Loucy (cell line): ENCODE measurements around the gene SDHA.
"Not testable (repeated sequence)": the region's sequence is repeated elsewhere in the genome, so short reads cannot be mapped to it uniquely, and the experiment has no call there.

Experiments used
- CTCF ChIP-seq: fragments of 200-600 bp; sonication (generic); conservative IDR thresholded peaks from 2 replicates; pipeline ENCODE4 v1.5.1; 2014; ENCODE audit warnings: mild to moderate bottlenecking, antibody characterized with exemption, low read length
- EZH2phosphoT487 ChIP-seq: fragments of 200-600 bp; IDR thresholded peaks from 2 replicates; pipeline ENCODE4 v1.6.1; 2018; ENCODE audit warnings: antibody characterized with exemption, mild to moderate bottlenecking, moderate library complexity, borderline replicate concordance

- not testable (repeated sequence) for TF ChIP-seq CTCF, EZH2phosphoT487
Observed at GRCh38 chr5:273491-273890, 55.4 kb downstream of the SDHA start.
